Measurements from ENCODE around the gene USP6NL. TPM values are rescaled to one million over a fixed set of nuclear protein-coding genes. Genes with fewer than 3 reads are reported as not detected.

USP6NL gene
- total and polyA plus RNA-seq, 7 donors = 9.2 to 11.4 (median 10.8) TPM

DNA sequence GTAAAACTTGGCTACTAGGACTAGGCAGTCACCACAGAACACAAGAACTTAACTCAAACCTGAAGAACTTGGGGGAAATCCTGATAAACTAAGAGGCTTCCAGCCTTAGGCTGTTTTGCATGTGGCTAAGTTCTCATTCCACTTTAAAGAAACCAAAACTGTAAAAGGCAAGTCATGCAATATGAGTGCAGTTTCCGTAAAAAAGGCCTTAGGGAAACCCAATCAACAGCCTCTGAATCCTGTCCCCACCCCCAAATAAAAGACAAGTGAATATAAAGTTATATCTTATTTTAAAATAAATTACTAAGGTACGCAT is 95.1 kb downstream of the USP6NL start:
- WGBS, 2 donors = 73 to 84% methylated on average over 2 of the region's 2 CpGs
- Histone ChIP-seq H3K4me1 (no peaks in the 10 kb centered on the region), H3K4me3 (no peak overlapping the region), H3K9me3 (no peaks in the 10 kb centered on the region), H3K27me3 (no peaks in the 10 kb centered on the region), H3K36me3 (no peaks in the 10 kb centered on the region), H3K27ac (no peak overlapping the region)
- DNase-seq = no peak
- TF ChIP-seq, protein P1, sequence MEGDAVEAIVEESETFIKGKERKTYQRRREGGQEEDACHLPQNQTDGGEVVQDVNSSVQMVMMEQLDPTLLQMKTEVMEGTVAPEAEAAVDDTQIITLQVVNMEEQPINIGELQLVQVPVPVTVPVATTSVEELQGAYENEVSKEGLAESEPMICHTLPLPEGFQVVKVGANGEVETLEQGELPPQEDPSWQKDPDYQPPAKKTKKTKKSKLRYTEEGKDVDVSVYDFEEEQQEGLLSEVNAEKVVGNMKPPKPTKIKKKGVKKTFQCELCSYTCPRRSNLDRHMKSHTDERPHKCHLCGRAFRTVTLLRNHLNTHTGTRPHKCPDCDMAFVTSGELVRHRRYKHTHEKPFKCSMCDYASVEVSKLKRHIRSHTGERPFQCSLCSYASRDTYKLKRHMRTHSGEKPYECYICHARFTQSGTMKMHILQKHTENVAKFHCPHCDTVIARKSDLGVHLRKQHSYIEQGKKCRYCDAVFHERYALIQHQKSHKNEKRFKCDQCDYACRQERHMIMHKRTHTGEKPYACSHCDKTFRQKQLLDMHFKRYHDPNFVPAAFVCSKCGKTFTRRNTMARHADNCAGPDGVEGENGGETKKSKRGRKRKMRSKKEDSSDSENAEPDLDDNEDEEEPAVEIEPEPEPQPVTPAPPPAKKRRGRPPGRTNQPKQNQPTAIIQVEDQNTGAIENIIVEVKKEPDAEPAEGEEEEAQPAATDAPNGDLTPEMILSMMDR (IDR thresholded peaks at IDR 0.05) = no peak
- TF ChIP-seq EP300 (IDR thresholded peaks at IDR 0.05) (no peak), POLR2AphosphoS5 (IDR thresholded peaks at IDR 0.05) (no peak), POLR2A (IDR thresholded peaks at IDR 0.05) (no peak)
- intact Hi-C loops (cut with DNase I) = no loop called here

GRCh38 chr10:11515596-11516430 is 95.6 kb downstream of the USP6NL start:
- WGBS, 2 donors = 12 to 15% methylated on average over 5 of the region's 5 CpGs
- Histone ChIP-seq H3K36me3 (no peaks in the 10 kb centered on the region), H3K4me1 (no peaks in the 10 kb centered on the region), H3K9me3 (no peaks in the 10 kb centered on the region), H3K27ac (no peak overlapping the region), H3K4me3 (no peak overlapping the region), H3K27me3 (no peaks in the 10 kb centered on the region)
- intact Hi-C loops (cut with DNase I) = loop anchor here (1.0 to 2.0 kb wide), 2 partner anchors 210 to 241 kb away; no protein-coding TSS in a partner anchor
- no peak for DNase-seq
- TF ChIP-seq, protein P1 (IDR thresholded peaks at IDR 0.05) = peak; percentile 65 to 78 (median 72)
- TF ChIP-seq POLR2AphosphoS5 (IDR thresholded peaks at IDR 0.05) (no peak), POLR2A (IDR thresholded peaks at IDR 0.05) (no peak), EP300 (IDR thresholded peaks at IDR 0.05) (no peak)

DNA sequence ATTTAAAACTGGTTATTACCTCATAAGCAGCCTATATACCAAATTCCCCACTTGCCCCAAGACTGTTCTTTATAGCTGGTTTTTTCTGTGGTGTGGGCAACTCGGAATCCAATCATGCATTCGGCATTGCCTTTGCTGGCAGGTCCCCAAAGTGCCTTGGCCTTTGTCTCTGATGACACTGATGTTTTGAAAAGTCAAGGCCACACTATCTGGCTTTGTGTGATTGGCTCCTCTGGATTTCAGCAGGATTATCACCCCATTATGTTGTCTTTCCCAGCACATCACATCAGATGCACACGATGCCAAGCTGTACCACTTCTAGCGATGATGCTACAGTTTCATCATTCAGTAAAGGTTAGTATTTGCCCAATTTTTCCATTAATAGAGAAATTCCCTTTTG is 97.7 kb downstream of the USP6NL start:
- Histone ChIP-seq H3K36me3 (no peaks in the 10 kb centered on the region), H3K27me3 (no peaks in the 10 kb centered on the region), H3K4me3 (no peak overlapping the region), H3K9me3 (no peaks in the 10 kb centered on the region), H3K4me1 (no peaks in the 10 kb centered on the region), H3K27ac (no peak overlapping the region)
- intact Hi-C loops (cut with DNase I) = loop anchor here (2.0 kb wide), 1 partner anchor 243 kb away; no protein-coding TSS in a partner anchor
- TF ChIP-seq POLR2A (IDR thresholded peaks at IDR 0.05) (no peak), EP300 (IDR thresholded peaks at IDR 0.05) (no peak), POLR2AphosphoS5 (IDR thresholded peaks at IDR 0.05) (no peak)
- TF ChIP-seq, protein P1 (IDR thresholded peaks at IDR 0.05) = no peak
- 97% methylated on average over 4 of the region's 4 CpGs for WGBS, 2 donors
- DNase-seq = no peak

DNA sequence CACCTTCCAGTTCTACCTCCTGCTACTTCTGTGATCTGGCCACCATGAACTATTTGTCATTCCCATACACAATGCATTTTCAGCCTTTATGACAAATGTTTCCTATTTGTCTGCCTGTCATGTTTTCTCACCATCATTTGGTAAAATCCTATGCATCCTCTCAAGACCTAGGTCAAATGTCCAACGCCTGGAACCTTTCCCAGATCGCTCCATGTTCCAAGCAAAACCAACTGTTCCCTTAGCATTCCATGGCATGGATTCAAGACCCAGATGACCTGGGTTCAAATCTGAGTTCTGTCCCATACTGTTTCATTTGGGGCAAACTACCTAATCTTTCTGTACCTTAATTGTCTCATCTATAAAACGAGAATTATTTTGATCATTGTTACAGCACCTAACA is 98.9 kb downstream of the USP6NL start:
- Histone ChIP-seq H3K9me3 (no peaks in the 10 kb centered on the region), H3K4me1 (no peaks in the 10 kb centered on the region), H3K27ac (no peak overlapping the region), H3K4me3 (no peak overlapping the region), H3K27me3 (no peaks in the 10 kb centered on the region), H3K36me3 (peaks cover 0 to 4% (median 0%) of the 10 kb centered on the region in 4 donors)
- intact Hi-C loops (cut with DNase I) = no loop called here
- WGBS, 2 donors = 91% methylated on average over 3 of the region's 3 CpGs
- no peak for DNase-seq
- TF ChIP-seq POLR2A (IDR thresholded peaks at IDR 0.05) = no peak
- TF ChIP-seq, protein P1 (IDR thresholded peaks at IDR 0.05) = no peak
- no peak for TF ChIP-seq POLR2AphosphoS5 (IDR thresholded peaks at IDR 0.05)
- TF ChIP-seq EP300 (IDR thresholded peaks at IDR 0.05) = no peak

All from sigmoid colon (tissue), 7 donors.